ENCODE results near the gene RAVER1.
"Not testable (repeated sequence)": the region's sequence is repeated elsewhere in the genome, so short reads cannot be mapped to it uniquely, and the experiment has no call there.

The RAVER1 gene

DNA sequence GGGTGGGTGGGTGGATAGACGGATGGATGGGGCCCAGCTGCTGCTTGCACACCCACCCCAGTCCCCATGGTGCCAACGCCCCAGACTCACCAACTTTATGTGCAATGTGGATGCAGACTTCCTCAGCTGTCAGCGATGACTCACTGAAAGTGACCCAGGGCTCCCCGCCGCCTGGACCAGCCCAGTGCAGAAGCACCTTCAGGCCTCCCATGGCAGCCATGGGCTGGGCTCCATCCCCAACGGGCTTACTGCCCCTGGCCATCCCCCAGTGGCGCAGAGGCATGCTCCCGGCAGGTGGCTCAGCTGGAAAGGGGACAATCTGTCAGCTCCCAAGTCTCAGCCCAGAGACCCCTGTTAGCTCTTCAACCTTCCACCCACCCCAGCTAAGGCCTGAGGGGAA is 44.8 kb upstream of the RAVER1 start:
- no peak for ATAC-seq

DNA sequence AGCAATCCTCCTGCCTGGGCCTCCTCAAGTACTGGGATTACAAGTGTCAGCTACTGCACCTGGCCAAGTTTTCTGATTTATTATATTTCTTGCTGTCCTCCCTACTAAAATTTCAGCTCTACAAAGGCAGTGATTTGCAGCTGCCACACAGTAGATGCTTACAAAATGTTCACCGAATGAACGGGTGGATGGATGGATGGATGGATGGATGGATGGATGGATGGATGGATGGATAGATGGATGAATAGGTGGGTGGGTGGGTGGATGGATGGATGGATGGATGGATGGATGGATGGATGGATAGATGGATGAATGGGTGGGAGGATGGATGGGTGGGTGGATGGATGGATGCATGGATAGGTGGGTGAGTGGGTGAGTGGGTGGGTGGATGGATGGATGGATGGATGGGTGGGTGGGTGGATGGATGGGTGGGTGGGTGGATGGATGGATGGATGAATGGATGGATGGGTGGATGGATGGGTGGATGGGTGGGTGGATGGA is 43.9 kb upstream of the RAVER1 start:
- ATAC-seq = not testable (repeated sequence)

More for the DNA sequence above, 44.8 kb upstream of the RAVER1 start:
- TF ChIP-seq ESRRG (CRISPR knock-in tag; IDR thresholded peaks at IDR 0.05) (no peak), ISL1 (CRISPR knock-in tag; IDR thresholded peaks at IDR 0.05) (no peak)

DNA sequence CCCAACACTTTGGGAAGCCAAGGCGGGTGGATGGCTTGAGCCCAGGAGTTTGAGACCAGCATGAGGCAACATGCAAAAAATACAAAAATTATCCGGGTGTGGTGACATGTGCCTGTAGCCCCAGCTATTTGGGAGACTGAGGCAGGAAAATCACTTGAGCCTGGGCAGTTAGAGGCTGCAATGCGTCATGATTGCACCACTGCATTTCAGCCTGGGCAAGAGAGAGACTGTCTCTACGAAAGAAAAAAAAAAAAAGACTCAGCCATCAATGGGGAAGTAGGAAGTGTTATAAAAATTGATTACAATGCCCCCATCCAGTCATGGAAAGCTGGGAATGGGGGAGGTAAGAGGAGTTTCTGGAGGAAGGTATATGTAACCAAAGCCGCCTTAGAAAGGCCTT is 41.6 kb upstream of the RAVER1 start:
- no peak for ATAC-seq
- no peak for TF ChIP-seq ESRRG (CRISPR knock-in tag; IDR thresholded peaks at IDR 0.05)
- TF ChIP-seq, protein P1, sequence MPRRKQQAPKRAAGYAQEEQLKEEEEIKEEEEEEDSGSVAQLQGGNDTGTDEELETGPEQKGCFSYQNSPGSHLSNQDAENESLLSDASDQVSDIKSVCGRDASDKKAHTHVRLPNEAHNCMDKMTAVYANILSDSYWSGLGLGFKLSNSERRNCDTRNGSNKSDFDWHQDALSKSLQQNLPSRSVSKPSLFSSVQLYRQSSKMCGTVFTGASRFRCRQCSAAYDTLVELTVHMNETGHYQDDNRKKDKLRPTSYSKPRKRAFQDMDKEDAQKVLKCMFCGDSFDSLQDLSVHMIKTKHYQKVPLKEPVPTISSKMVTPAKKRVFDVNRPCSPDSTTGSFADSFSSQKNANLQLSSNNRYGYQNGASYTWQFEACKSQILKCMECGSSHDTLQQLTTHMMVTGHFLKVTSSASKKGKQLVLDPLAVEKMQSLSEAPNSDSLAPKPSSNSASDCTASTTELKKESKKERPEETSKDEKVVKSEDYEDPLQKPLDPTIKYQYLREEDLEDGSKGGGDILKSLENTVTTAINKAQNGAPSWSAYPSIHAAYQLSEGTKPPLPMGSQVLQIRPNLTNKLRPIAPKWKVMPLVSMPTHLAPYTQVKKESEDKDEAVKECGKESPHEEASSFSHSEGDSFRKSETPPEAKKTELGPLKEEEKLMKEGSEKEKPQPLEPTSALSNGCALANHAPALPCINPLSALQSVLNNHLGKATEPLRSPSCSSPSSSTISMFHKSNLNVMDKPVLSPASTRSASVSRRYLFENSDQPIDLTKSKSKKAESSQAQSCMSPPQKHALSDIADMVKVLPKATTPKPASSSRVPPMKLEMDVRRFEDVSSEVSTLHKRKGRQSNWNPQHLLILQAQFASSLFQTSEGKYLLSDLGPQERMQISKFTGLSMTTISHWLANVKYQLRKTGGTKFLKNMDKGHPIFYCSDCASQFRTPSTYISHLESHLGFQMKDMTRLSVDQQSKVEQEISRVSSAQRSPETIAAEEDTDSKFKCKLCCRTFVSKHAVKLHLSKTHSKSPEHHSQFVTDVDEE (CRISPR knock-in tag; IDR thresholded peaks at IDR 0.05) = no peak
- TF ChIP-seq RARB (CRISPR knock-in tag; IDR thresholded peaks at IDR 0.05) = no peak
- no peak for TF ChIP-seq BACH2 (CRISPR knock-in tag; IDR thresholded peaks at IDR 0.05; ENCODE audit: borderline replicate concordance)
- TF ChIP-seq ZC3H10 (CRISPR knock-in tag; IDR thresholded peaks at IDR 0.05) = no peak
- no peak for TF ChIP-seq ARNTL (CRISPR knock-in tag; IDR thresholded peaks at IDR 0.05; ENCODE audit: borderline replicate concordance, low read depth)
- no peak for TF ChIP-seq ZNF565 (CRISPR knock-in tag; conservative IDR thresholded peaks at IDR 0.05; ENCODE audit: low read depth)
- no peak for TF ChIP-seq ZNF8 (CRISPR knock-in tag; IDR thresholded peaks at IDR 0.05)
- no peak for TF ChIP-seq CSDC2 (CRISPR knock-in tag; IDR thresholded peaks at IDR 0.05)
- TF ChIP-seq TOX (CRISPR knock-in tag; IDR thresholded peaks at IDR 0.05; ENCODE audit: borderline replicate concordance) = no peak
- TF ChIP-seq ZNF70 (CRISPR knock-in tag; IDR thresholded peaks at IDR 0.05) = no peak
- TF ChIP-seq, protein P2, sequence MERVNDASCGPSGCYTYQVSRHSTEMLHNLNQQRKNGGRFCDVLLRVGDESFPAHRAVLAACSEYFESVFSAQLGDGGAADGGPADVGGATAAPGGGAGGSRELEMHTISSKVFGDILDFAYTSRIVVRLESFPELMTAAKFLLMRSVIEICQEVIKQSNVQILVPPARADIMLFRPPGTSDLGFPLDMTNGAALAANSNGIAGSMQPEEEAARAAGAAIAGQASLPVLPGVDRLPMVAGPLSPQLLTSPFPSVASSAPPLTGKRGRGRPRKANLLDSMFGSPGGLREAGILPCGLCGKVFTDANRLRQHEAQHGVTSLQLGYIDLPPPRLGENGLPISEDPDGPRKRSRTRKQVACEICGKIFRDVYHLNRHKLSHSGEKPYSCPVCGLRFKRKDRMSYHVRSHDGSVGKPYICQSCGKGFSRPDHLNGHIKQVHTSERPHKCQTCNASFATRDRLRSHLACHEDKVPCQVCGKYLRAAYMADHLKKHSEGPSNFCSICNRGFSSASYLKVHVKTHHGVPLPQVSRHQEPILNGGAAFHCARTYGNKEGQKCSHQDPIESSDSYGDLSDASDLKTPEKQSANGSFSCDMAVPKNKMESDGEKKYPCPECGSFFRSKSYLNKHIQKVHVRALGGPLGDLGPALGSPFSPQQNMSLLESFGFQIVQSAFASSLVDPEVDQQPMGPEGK (CRISPR knock-in tag; IDR thresholded peaks at IDR 0.05; ENCODE audit: borderline replicate concordance) = no peak

DNA sequence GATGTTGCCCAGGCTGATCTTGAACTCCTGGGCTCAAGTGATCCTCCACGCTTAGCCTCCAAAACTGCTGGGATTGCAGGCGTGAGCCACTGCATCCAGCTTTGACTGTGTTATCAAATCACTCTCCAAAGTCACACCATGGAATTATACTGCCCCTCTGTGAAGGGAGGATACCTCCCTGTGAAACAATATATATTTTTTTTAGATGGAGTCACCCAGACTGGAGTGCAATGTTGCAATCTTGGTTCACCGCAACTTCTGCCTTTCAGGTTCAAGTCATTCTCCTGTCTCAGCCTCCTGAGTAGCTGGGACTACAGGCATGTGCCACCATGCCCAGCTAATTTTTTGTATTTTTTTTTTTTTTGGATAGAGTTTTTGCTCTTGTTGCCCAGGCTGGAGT is 39.4 kb upstream of the RAVER1 start:
- no peak for TF ChIP-seq ZNF8 (CRISPR knock-in tag; IDR thresholded peaks at IDR 0.05)
- no peak for TF ChIP-seq ARNTL (CRISPR knock-in tag; IDR thresholded peaks at IDR 0.05; ENCODE audit: borderline replicate concordance, low read depth)
- TF ChIP-seq, protein P1 (CRISPR knock-in tag; IDR thresholded peaks at IDR 0.05) = no peak
- no peak for TF ChIP-seq TOX (CRISPR knock-in tag; IDR thresholded peaks at IDR 0.05; ENCODE audit: borderline replicate concordance)
- TF ChIP-seq ZNF565 (CRISPR knock-in tag; conservative IDR thresholded peaks at IDR 0.05; ENCODE audit: low read depth) = no peak
- TF ChIP-seq, protein P2 (CRISPR knock-in tag; IDR thresholded peaks at IDR 0.05; ENCODE audit: borderline replicate concordance) = no peak
- TF ChIP-seq, protein P3, sequence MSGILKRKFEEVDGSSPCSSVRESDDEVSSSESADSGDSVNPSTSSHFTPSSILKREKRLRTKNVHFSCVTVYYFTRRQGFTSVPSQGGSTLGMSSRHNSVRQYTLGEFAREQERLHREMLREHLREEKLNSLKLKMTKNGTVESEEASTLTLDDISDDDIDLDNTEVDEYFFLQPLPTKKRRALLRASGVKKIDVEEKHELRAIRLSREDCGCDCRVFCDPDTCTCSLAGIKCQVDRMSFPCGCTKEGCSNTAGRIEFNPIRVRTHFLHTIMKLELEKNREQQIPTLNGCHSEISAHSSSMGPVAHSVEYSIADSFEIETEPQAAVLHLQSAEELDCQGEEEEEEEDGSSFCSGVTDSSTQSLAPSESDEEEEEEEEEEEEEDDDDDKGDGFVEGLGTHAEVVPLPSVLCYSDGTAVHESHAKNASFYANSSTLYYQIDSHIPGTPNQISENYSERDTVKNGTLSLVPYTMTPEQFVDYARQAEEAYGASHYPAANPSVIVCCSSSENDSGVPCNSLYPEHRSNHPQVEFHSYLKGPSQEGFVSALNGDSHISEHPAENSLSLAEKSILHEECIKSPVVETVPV (CRISPR knock-in tag; IDR thresholded peaks at IDR 0.05) = no peak
- no peak for ATAC-seq
